Kidney epithelial cell (primary cell): ENCODE results near the gene SPSB4. TPM values are rescaled to one million over a fixed set of nuclear protein-coding genes. Genes with fewer than 3 reads are reported as not detected.
"Not testable (repeated sequence)": the region's sequence is repeated elsewhere in the genome, so short reads cannot be mapped to it uniquely, and the experiment has no call there.

Source experiments
- DNase-seq: peaks from one replicate; pipeline ENCODE4 v3.0.0-alpha.2; 2010; ENCODE audit warnings: low read depth
- H3K27me3 ChIP-seq: 2 replicates; pipeline ENCODE4 v1.6.0; 2011; ENCODE audit warnings: low read length; ENCODE audit not compliant: control insufficient read depth, insufficient read depth
- H3K36me3 ChIP-seq: 2 replicates; pipeline ENCODE4 v1.5.1; 2011; ENCODE audit warnings: low read length; ENCODE audit not compliant: control insufficient read depth, insufficient read depth
- H3K4me3 ChIP-seq: 2 replicates; pipeline ENCODE4 v1.5.1; 2011; ENCODE audit warnings: low read depth, mild to moderate bottlenecking, control low read depth, low read length
- CTCF ChIP-seq: IDR thresholded peaks from 2 replicates; pipeline ENCODE4 v1.5.1; 2011; ENCODE audit warnings: mild to moderate bottlenecking, moderate library complexity, low read length, control low read depth, inconsistent platforms; ENCODE audit not compliant: insufficient read depth, poor library complexity, severe bottlenecking
- total RNA-seq: library from RNA; depleted of rRNA; stranded (reverse); fragments of >200 nt; gene quantifications from 2 replicates; pipeline ENCODE4 v1.2.3, GENCODE V29; 2015

The SPSB4 gene
- total RNA-seq, 1 donor from 2014 or later, result 0.67 TPM

- H3K27me3 ChIP-seq, result peaks cover 6% of the 10 kb centered on the region
- no peak overlapping the region for H3K4me3 ChIP-seq
- H3K36me3 ChIP-seq, result no peaks in the 10 kb centered on the region
- TF ChIP-seq CTCF, result no peak
- no peak for DNase-seq
These were observed 35.7 kb upstream of the SPSB4 start for GRCh38 chr3:141015481-141015880.

- DNase-seq, H3K4me3 ChIP-seq, H3K36me3 ChIP-seq, H3K27me3 ChIP-seq: not testable (repeated sequence)
These were observed 33.5 kb upstream of the SPSB4 start for GRCh38 chr3:141017366-141018322.

GRCh38 chr3:141019244-141019643, 31.9 kb upstream of the SPSB4 start:
- DNase-seq, result no peak
- no peak overlapping the region for H3K4me3 ChIP-seq
- no peak for TF ChIP-seq CTCF
- H3K27me3 ChIP-seq, result no peaks in the 10 kb centered on the region
- H3K36me3 ChIP-seq, result no peaks in the 10 kb centered on the region

- H3K36me3 ChIP-seq, result no peaks in the 10 kb centered on the region
- no peak for DNase-seq
- no peak for TF ChIP-seq CTCF
These were observed 30.9 kb upstream of the SPSB4 start for GRCh38 chr3:141020143-141020830.

GRCh38 chr3:141021261-141021660, 29.9 kb upstream of the SPSB4 start:
- DNase-seq, result no peak
- no peak for TF ChIP-seq CTCF
- Histone ChIP-seq H3K27me3 (no peaks in the 10 kb centered on the region), H3K4me3 (no peak overlapping the region), H3K36me3 (no peaks in the 10 kb centered on the region)

More at GRCh38 chr3:141020143-141020830, 30.9 kb upstream of the SPSB4 start:
- no peak overlapping the region for H3K4me3 ChIP-seq
- no peaks in the 10 kb centered on the region for H3K27me3 ChIP-seq

- DNase-seq, result no peak
- Histone ChIP-seq H3K4me3 (no peak overlapping the region), H3K36me3 (no peaks in the 10 kb centered on the region), H3K27me3 (no peaks in the 10 kb centered on the region)
- no peak for TF ChIP-seq CTCF
These were observed 20.9 kb upstream of the SPSB4 start for GRCh38 chr3:141030296-141030695.
